HL-60 (cell line): ENCODE data around the gene P4HA1.

ENCODE experiments used
- CTCF ChIP-seq: IDR thresholded peaks from one replicate; pipeline ENCODE4 v1.5.1; 2011; ENCODE audit warnings: low read length, control low read depth, inconsistent platforms; ENCODE audit not compliant: insufficient read depth
- GABPA ChIP-seq: IDR thresholded peaks from 2 replicates; pipeline ENCODE4 v1.6.1; 2012; ENCODE audit warnings: low read depth
- POLR2AphosphoS5 ChIP-seq: IDR thresholded peaks from 2 replicates; pipeline ENCODE4 v1.6.1; 2012; ENCODE audit warnings: low read depth
- REST ChIP-seq: IDR thresholded peaks from 2 replicates; pipeline ENCODE4 v1.6.1; 2012; ENCODE audit warnings: low read depth; ENCODE audit not compliant: insufficient replicate concordance
- SPI1 ChIP-seq: IDR thresholded peaks from 2 replicates; pipeline ENCODE4 v1.6.1; 2012; ENCODE audit warnings: low read depth, mild to moderate bottlenecking, borderline replicate concordance

- no peak for TF ChIP-seq CTCF
- TF ChIP-seq POLR2AphosphoS5, result no peak
- TF ChIP-seq REST, result no peak
- TF ChIP-seq GABPA, result no peak
- TF ChIP-seq SPI1, result no peak
Observed at GRCh38 chr10:72976886-72977285, 119.8 kb downstream of the P4HA1 start.
